Left colon (tissue), 2 donors: Measurements from ENCODE around the gene PIK3IP1. TPM values are rescaled to one million over a fixed set of nuclear protein-coding genes. Genes with fewer than 3 reads are reported as not detected.
"Not testable (repeated sequence)": the region's sequence is repeated elsewhere in the genome, so short reads cannot be mapped to it uniquely, and the experiment has no call there.

Source experiments
- ATAC-seq: fragments of 200-7000 bp; cut with Tn5 transposase; one replicate; pipeline ENCODE4 v1.9.1; 2020; ENCODE audit warnings: mild to moderate bottlenecking, moderate library complexity
- DNase-seq, 2 donors: peaks; one replicate each; pipeline ENCODE4 v3.0.0-alpha.2; 2020
- intact Hi-C, 2 donors: fragments of 100-400 bp; cut with DNase I in 1 of 2; cut with micrococcal nuclease in 1 of 2; formaldehyde crosslinking; loops; one replicate each; pipeline versions ENCODE4 v1.11.2 to v1.14.0; 2022; cut with DNase I, micrococcal nuclease
- total RNA-seq, 2 donors: library from RNA; stranded (reverse); fragmentation: NEBNext Ultra II Directional; extraction: Animal tissue kit (Norgen Biotek cat#: 25700); gene quantifications; one replicate each; pipeline ENCODE4 v1.2.1, GENCODE V29; 2021
- donor health status: DM: no; HTN: no; CAD: no.
- donor health status: DM: yes; HTN: yes; CAD: no.

PIK3IP1 gene
- total RNA-seq, 2 donors from 2014 or later: 8.1 to 21.9 TPM

GRCh38 chr22:31314220-31314619 is 21.9 kb upstream of the PIK3IP1 start:
- intact Hi-C loops, DNase-seq, ATAC-seq: not testable (repeated sequence)

GRCh38 chr22:31313366-31314147 is 21.3 kb upstream of the PIK3IP1 start:
- intact Hi-C loops: no loop called here

DNA sequence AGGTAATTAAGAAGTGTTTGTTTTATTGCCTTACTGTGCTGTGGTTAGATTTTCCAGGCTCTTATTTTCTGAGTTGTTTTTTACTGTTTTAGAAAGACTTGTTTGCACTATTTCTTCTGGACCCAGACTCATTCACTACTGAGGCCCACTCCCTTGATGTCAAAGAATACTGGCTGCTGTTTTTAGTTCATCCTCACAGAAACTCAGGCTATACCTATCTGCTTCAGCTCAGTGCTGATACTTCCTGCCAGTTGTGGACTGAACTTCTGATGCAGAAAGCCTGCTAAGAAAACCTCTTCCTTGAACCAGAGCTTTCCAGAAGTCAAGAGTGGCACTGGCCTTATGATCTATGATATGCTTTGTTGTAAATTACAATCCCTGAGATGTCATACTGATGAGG is 15.9 kb upstream of the PIK3IP1 start:
- intact Hi-C loops: no loop called here
- ATAC-seq (no peak), DNase-seq (no peak)

More at GRCh38 chr22:31313366-31314147, 21.3 kb upstream of the PIK3IP1 start:
- DNase-seq (peak; percentile 82 to 85), ATAC-seq (peak; percentile 98)

DNA sequence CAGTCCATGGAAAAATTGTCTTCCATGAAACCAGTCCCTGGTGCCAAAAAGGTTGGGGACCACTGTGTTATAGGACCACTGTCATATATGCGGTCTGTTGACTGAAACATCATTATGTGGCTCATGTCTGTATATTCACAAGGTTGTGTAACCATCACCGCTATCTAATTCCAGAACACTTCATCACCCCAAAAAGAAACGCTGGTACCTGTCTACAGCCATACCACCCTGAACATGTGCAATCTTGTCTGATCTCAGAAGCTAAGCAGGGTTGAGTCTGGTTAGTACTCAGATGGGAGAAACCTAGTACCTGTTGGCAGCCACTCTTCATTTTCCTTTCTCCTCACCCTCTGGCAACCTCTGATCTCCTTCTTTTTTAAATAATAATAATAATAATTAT is 12.9 kb upstream of the PIK3IP1 start:
- DNase-seq: no peak
- intact Hi-C loops: no loop called here
- ATAC-seq: no peak

DNA sequence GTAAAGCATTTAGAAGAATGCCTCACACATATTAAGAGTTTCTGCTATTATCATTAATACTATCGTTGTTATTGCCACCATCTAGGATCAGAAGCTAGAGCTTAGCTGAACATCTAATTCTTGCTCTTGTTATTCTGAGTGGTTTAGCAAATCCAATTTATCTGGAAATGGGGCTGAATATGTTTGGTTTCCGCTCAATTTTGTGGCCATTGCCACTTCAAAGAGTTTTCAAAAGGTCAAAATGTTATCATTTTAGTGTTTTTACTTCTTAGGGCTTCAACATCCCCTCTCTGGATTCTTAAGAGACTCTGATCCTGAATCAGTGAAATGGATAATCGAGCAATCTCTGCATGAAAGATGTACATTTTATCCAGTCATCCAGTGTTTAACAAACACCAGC is 10.2 kb upstream of the PIK3IP1 start:
- no peak for DNase-seq
- intact Hi-C loops: no loop called here
- ATAC-seq: no peak

GRCh38 chr22:31302006-31302405 is 9.7 kb upstream of the PIK3IP1 start:
- ATAC-seq: peak; percentile 29
- no peak for DNase-seq
- intact Hi-C loops: no loop called here

DNA sequence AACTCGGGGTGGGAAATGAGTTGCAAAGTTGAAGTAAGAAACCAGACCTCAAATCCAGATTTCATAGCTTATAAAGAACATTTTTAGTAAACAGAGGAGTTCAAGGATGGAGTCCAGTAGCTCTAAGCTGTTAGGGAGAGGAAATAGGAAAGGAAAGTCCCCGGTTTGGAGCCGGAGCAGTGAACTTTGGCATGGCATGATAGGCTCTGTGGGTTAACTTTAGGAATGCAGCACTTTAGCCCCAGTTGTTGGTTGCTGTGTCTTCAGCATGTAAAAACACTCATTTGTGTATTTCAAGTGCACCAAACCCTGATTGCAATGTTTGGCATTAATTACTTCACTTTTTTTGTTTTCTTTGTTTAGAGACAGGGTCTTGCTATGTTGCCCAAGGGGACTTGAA is 8.6 kb upstream of the PIK3IP1 start:
- DNase-seq (no peak), ATAC-seq (peak; percentile 67)
- intact Hi-C loops: no loop called here

DNA sequence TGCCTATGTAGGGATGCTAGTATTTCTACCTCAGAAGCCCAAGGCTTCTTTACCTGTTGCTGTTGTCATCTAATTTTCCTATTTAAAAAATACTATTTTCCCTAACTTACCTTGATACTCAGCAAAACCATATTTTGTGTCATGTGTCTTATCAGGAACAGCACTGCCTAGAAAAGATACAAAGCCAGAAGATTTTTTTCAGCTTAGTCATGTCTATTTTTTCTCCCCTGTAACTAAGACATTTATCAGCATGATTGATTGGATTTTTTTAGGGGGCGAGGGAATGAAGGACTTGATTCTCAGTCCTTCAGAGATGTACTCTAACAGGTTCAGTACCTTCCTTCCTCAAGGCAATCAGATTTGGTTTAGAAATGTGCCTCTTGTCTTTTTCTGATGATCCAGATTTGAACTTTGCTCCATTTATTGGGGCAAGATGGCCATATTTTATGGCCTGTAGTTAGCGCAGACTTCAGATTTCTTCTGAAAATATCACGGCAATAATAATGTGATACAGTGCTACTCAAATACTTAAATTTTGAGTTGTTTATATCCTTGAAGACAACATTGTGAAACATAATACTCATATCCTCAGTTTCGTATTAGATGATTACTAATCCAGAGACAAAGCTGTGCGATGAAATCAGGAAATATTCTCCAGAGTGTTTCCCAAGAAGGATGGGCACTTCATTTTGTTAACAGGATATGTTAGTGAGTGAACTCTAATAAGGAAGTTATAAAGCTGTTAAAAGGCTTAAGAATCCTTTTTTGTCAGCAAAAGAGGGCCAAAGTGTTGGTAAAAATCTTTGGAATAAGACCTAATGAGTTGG is 3.8 kb upstream of the PIK3IP1 start:
- intact Hi-C loops: no loop called here
- DNase-seq (no peak), ATAC-seq (peak; percentile 38)

- DNase-seq: no peak
- no peak for ATAC-seq
- intact Hi-C loops: no loop called here
Measured at GRCh38 chr22:31295360-31295759, 3.1 kb upstream of the PIK3IP1 start.

- intact Hi-C loops: no loop called here
- peak; percentile 2 for ATAC-seq
- peak in 1 of 2 donors; percentile 51 for DNase-seq
Measured at GRCh38 chr22:31291481-31292235, 630 bp downstream of the PIK3IP1 start.

DNA sequence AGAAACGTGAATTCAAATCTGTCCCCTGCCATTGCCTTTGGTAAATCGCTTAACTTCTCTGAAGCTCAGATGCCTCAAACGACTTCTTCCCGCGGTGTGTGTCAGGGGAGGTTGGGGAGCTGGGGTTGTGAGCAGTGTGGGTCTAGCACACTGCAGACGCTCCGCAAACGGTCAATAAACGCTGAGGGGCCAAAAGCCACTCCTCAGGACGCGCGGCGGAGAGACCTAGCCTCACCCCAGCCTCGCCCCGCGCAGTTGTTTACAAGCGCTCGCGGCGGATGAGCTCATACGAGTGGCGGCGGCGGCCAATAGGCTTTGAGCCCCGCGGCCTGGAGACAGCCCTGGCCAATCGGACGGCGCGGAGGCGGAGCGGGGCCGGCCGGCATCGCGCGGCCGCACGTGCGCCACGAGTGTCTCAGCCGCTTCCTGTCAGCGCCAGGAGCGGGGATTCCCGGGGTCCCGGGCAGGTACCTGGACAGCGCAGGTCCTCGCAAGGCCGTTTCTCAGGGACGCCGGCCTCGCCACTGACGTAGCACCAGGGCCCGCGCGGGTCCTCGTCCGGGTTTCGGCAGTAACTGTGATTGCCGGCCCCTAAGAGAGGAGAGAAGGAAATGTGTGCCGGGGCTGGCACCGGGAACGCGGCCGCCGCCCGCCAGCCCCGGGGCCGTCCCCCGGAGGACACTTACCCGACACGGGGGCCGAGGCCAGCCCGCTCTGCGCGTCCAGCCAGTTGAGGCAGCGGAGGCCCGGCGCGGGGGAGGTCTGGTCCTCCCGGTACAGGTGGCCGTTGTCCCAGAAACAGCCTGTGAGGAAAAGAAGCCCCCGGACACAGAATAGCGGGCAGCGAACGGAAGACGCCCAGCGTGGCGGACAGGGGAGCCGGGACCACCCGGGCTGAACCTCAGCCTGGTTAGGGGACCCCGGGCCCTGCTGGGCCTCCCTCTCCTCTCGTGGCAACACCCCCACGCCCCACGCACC is 1.5 kb downstream of the PIK3IP1 start:
- intact Hi-C loops: no loop called here
- DNase-seq (peak; percentile 97 to 98), ATAC-seq (peak; percentile 80)

- DNase-seq (peak; percentile 69 to 78), ATAC-seq (peak; percentile 42)
Measured at GRCh38 chr22:31289344-31289743, 2.9 kb downstream of the PIK3IP1 start.

DNA sequence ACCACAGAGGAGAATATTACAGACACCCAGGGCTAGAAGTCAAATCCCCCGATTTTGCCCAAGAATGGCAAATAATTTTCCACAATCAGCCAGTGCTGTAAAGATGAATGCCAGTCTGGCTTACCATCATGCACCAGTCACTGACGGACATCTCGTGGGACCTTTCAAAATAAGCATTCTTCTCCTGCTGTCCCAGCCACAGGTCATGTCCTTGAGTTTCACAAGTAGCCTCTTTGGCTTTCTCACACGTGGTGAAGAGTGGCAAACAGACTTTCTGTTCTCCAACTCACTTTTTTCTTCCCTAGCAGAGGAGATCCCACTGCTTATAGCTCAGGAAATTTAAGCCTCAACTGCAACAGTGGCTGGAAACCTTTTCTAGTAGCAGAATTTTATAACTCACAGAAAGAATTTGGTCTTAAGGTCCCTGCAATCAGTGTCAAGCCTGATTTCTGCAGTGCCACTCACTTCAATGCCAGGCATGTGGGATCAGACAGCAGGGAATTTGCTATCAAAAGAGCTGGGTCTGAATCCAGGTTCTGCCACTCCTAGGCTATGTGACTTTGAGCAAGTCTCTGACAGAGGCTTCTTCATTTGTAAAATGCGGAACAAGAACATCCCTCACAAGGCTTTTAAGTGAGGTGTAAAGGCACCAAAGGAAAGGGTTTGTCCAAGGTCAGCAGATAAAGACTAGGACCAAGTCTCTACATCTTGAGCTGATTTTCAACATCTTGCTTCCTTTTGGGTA is 3.6 kb downstream of the PIK3IP1 start:
- intact Hi-C loops: no loop called here
- DNase-seq: no peak
- ATAC-seq: no peak

More at GRCh38 chr22:31289344-31289743, 2.9 kb downstream of the PIK3IP1 start:
- intact Hi-C loops: no loop called here

GRCh38 chr22:31287818-31288495 is 4.3 kb downstream of the PIK3IP1 start:
- intact Hi-C loops: no loop called here
- ATAC-seq (no peak), DNase-seq (no peak)

GRCh38 chr22:31286360-31287255 is 5.7 kb downstream of the PIK3IP1 start:
- DNase-seq: peak in 1 of 2 donors; percentile 62
- ATAC-seq: no peak
- intact Hi-C loops: no loop called here
